MCF 10A (cell line): ENCODE measurements around the gene TNC. TPM values are rescaled to one million over a fixed set of nuclear protein-coding genes. Genes with fewer than 3 reads are reported as not detected.
A peak's percentile ranks its signal among the peaks of the same experiment; 100 is the strongest.

ENCODE experiments used
- BruUV-seq: library from RNA; stranded (reverse); fragments of 400-500 nt; replicated peaks from 2 replicates; lab custom pipeline; 2021; lab: Mats Ljungman, UMichigan
- CTCF ChIA-PET: fragments of 300-600 bp; sonication (Branson Sonifier 250); formaldehyde crosslinking; extraction: SDS; loops from one replicate; lab custom pipeline; 2021; ENCODE audit warnings: antibody characterized with exemption, inconsistent platforms; lab: Yijun Ruan, JAX
- POLR2A ChIA-PET: fragments of 300-600, 350-650 bp; sonication (Branson Sonifier 250); formaldehyde crosslinking; extraction: SDS; loops from one replicate; lab custom pipeline; 2020; ENCODE audit warnings: antibody characterized with exemption, inconsistent platforms; lab: Yijun Ruan, JAX
- DNase-seq: peaks from one replicate; pipeline ENCODE4 v3.0.0-alpha.2; 2018; ENCODE audit not compliant: unreplicated experiment
- H3K27ac Mint-ChIP-seq: one replicate; pipeline ENCODE4 v1.8.0; 2022; ENCODE audit warnings: mild to moderate bottlenecking, low read depth, mixed read lengths; ENCODE audit not compliant: unreplicated experiment
- H3K27me3 Mint-ChIP-seq: one replicate; pipeline ENCODE4 v1.8.0; 2022; ENCODE audit warnings: mixed read lengths; ENCODE audit not compliant: insufficient read depth, unreplicated experiment
- H3K36me3 Mint-ChIP-seq: one replicate; pipeline ENCODE4 v1.8.0; 2022; ENCODE audit warnings: mild to moderate bottlenecking, moderate library complexity, mixed read lengths; ENCODE audit not compliant: insufficient read depth, unreplicated experiment
- H3K4me1 Mint-ChIP-seq: one replicate; pipeline ENCODE4 v1.8.0; 2022; ENCODE audit warnings: mixed read lengths; ENCODE audit not compliant: insufficient read depth, unreplicated experiment
- H3K4me3 Mint-ChIP-seq: one replicate; pipeline ENCODE4 v1.8.0; 2022; ENCODE audit warnings: mild to moderate bottlenecking, moderate library complexity, mixed read lengths; ENCODE audit not compliant: unreplicated experiment
- H3K9me3 Mint-ChIP-seq: one replicate; pipeline ENCODE4 v1.8.0; 2022; ENCODE audit warnings: mixed read lengths; ENCODE audit not compliant: unreplicated experiment
- CTCF ChIP-seq: fragments of 200-600 bp; IDR thresholded peaks from one replicate; pipeline ENCODE4 v1.8.0; 2022; ENCODE audit warnings: antibody characterized with exemption, mild to moderate bottlenecking; ENCODE audit not compliant: unreplicated experiment
- intact Hi-C: fragments of 100-400 bp; cut with micrococcal nuclease; formaldehyde crosslinking; loops from 2 replicates; pipeline ENCODE4 v1.14.1; 2022
- total RNA-seq: library from RNA; stranded (reverse); gene quantifications from 2 replicates; pipeline ENCODE4 v1.2.3, GENCODE V29; 2022

Gene TNC
- total RNA-seq, 1 experiment from 2014 or later: 49.8 TPM

- Mint-ChIP-seq H3K4me3 (no peak overlapping the region), H3K27ac (no peak overlapping the region), H3K27me3 (no peaks in the 10 kb centered on the region), H3K9me3 (peaks cover 8% of the 10 kb centered on the region), H3K4me1 (peaks cover 10% of the 10 kb centered on the region), H3K36me3 (no peaks in the 10 kb centered on the region)
- no peak for DNase-seq
- TF ChIP-seq CTCF: no peak
- no TSS peak for BruUV-seq
- ChIA-PET POLR2A (no interaction called here), CTCF (interaction anchor here (0.9 kb wide), 1 partner anchor 8 kb away, joined by 3 read pairs; the partner anchor contains the start of gene TNC)
- intact Hi-C loops: no loop called here
Measured at GRCh38 chr9:115126404-115126803, 8.4 kb upstream of the TNC start.

GRCh38 chr9:115122937-115123336 is 5.0 kb upstream of the TNC start:
- TF ChIP-seq CTCF: no peak
- no TSS peak for BruUV-seq
- intact Hi-C loops: no loop called here
- H3K27ac Mint-ChIP-seq: no peak overlapping the region
- CTCF ChIA-PET: no interaction called here
- no peaks in the 10 kb centered on the region for H3K27me3 Mint-ChIP-seq
- H3K4me3 Mint-ChIP-seq: no peak overlapping the region
- no peak for DNase-seq
- no peaks in the 10 kb centered on the region for H3K36me3 Mint-ChIP-seq
- H3K9me3 Mint-ChIP-seq: peaks cover 8% of the 10 kb centered on the region
- POLR2A ChIA-PET: interaction anchor here (0.6 to 1.2 kb wide), 3 partner anchors 18 to 882 kb away, joined by 3 to 4 read pairs (median 4); no protein-coding TSS in a partner anchor
- peaks cover 17% of the 10 kb centered on the region for H3K4me1 Mint-ChIP-seq

- no peaks in the 10 kb centered on the region for H3K27me3 Mint-ChIP-seq
- no peak for DNase-seq
- H3K4me1 Mint-ChIP-seq: peaks cover 17% of the 10 kb centered on the region
- ChIA-PET CTCF (no interaction called here), POLR2A (no interaction called here)
- peaks cover 8% of the 10 kb centered on the region for H3K9me3 Mint-ChIP-seq
- no TSS peak for BruUV-seq
- TF ChIP-seq CTCF: no peak
- intact Hi-C loops: no loop called here
- H3K36me3 Mint-ChIP-seq: no peaks in the 10 kb centered on the region
- no peak overlapping the region for H3K4me3 Mint-ChIP-seq
- H3K27ac Mint-ChIP-seq: no peak overlapping the region
Measured at GRCh38 chr9:115121181-115121580, 3.2 kb upstream of the TNC start.

- peak; percentile 96 for DNase-seq
- no peaks in the 10 kb centered on the region for H3K27me3 Mint-ChIP-seq
- H3K27ac Mint-ChIP-seq: peak overlapping the region; percentile 23
- no peaks in the 10 kb centered on the region for H3K36me3 Mint-ChIP-seq
- ChIA-PET POLR2A (interaction anchor here (0.6 to 3.5 kb wide), 13 partner anchors 9 to 654 kb away, joined by 3 to 25 read pairs (median 3); no protein-coding TSS in a partner anchor), CTCF (interaction anchor here (0.6 to 0.7 kb wide), 4 partner anchors 60 to 767 kb away, joined by 3 to 5 read pairs (median 3); no protein-coding TSS in a partner anchor)
- H3K4me3 Mint-ChIP-seq: peak overlapping the region; percentile 74
- no peaks in the 10 kb centered on the region for H3K9me3 Mint-ChIP-seq
- intact Hi-C loops: loop anchor here (2.0 to 5.0 kb wide), 2 partner anchors 86 to 403 kb away; no protein-coding TSS in a partner anchor
- peaks cover 35% of the 10 kb centered on the region for H3K4me1 Mint-ChIP-seq
- no peak for TF ChIP-seq CTCF
- BruUV-seq: no TSS peak
Measured at GRCh38 chr9:115118879-115119218, 892 bp upstream of the TNC start.
